ENCODE results near the gene PLAC9. TPM values are rescaled to one million over a fixed set of nuclear protein-coding genes. Genes with fewer than 3 reads are reported as not detected.
"Not testable (repeated sequence)": the region's sequence is repeated elsewhere in the genome, so short reads cannot be mapped to it uniquely, and the experiment has no call there.

The PLAC9 gene, protein sequence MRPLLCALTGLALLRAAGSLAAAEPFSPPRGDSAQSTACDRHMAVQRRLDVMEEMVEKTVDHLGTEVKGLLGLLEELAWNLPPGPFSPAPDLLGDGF
- polyA plus RNA-seq (2012; ENCODE audit: missing spikeins): not detected

DNA sequence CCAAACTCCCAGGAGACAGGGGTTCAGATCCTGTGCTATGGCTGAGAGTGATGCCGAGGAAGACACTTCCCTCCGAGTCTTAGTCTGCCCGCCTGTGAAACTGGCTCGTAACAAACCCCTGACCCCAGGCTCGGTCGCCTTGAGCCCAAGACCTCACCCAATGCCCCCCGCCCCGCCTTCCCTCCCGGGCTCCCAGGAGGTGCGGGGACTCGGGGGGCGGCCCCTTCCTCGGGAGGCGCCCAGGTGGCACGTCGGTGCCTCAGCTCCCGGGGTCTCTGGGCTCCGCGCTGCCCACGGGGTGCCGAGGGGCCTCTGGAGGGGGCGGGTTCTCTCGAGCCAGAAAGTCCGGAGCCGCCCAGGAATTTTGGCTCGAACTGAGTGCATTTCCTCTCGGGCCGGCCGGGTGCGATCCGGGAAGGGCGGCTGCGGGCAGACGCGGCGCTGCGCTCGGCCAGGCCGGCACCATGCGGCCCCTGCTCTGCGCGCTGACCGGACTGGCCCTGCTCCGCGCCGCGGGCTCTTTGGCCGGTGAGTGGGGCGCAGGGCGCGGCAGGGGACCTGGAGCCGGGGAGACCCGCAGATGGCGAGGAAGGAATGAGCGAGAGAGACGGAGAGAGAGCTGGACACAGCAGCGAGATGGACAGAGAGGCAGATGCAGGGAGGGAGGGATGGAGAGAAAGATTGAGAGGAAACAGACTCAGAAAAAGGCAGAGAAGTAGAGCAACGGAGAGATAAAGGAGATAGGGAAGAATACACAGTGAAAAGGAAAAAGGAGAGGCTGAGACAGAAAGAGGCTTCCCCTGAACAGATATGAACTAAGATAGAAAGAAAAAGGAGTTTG, at the start of gene PLAC9:
Gene PLAC9, plus strand, starts transcription at position 432 of the 841 bp plus-strand sequence. Its CDS starts 33 bp downstream, at position 465.
- FAIRE-seq (no peak), DNase-seq (ENCODE audit: insufficient read length) (no peak)
- TF ChIP-seq TAF1 (IDR thresholded peaks at IDR 0.05; ENCODE audit: borderline replicate concordance, low read depth, low read length): no peak
- TF ChIP-seq POLR2AphosphoS5 (IDR thresholded peaks at IDR 0.05; ENCODE audit: low read depth, low read length): no peak
- no peak for TF ChIP-seq POLR2A (IDR thresholded peaks at IDR 0.05; ENCODE audit: low read depth, low read length)

DNA sequence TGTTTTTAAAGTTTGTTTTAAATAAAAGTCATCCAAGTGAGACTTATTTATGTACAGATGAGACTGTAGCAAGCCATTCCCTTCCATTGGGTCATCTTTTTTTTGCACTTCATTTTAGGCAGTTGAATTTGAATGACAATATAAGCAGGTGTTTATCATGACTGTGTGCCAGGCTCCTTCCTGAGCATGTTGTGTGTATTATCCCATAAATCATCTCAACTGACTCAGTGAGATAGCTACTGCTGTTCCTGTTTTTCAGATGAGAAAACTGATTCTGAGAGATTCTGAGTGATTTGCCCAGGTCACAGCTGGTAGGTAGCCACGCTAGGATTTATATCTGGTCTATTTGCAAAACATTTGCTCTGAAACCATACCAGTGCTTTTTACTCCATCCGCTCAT, 42.4 kb upstream of the PLAC9 start:
- no peak for TF ChIP-seq TAF1 (IDR thresholded peaks at IDR 0.05; ENCODE audit: borderline replicate concordance, low read depth, low read length)
- TF ChIP-seq POLR2AphosphoS5 (IDR thresholded peaks at IDR 0.05; ENCODE audit: low read depth, low read length): no peak
- TF ChIP-seq POLR2A (IDR thresholded peaks at IDR 0.05; ENCODE audit: low read depth, low read length): no peak
- DNase-seq (ENCODE audit: insufficient read length) (no peak), FAIRE-seq (no peak)

DNA sequence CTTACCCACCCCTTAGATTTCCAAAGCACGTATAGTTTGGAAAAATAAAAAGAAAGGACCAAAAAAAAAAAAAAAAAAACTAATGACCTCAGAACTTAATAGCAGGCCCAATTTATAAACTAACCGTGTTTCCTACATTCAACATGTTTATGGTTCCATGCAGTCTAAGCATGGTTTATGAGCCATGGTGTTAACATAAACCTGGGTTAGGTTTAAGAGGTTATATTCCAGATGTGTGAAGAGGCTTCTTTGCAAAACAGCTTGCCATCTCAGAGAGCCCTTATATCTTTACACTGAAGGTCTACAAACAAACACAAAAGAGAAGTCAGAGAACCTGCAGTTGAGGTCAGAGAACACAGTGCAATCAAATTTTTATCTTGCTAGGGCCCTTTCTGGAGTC, 38.3 kb upstream of the PLAC9 start:
- DNase-seq (ENCODE audit: insufficient read length): no peak
- no peak for FAIRE-seq

DNA sequence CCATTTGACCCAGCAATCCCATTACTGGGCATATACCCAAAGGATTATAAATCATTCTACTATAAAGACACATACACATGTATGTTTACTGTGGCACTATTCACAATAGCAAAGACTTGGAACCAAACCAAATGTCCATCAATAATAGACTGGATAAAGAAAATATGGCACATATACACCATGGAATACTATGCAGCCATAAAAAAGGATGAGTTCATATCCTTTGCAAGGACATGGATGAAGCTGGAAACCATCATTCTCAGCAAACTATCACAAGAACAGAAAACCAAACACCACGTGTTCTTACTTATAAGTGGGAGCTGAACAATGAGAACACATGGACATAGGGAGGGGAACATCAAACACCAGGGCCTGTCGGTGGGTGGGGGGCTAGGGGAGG, 34.3 kb upstream of the PLAC9 start:
- FAIRE-seq; DNase-seq (ENCODE audit: insufficient read length): not testable (repeated sequence)

More for the DNA sequence above, 38.3 kb upstream of the PLAC9 start:
- TF ChIP-seq POLR2AphosphoS5 (IDR thresholded peaks at IDR 0.05; ENCODE audit: low read depth, low read length): no peak
- no peak for TF ChIP-seq POLR2A (IDR thresholded peaks at IDR 0.05; ENCODE audit: low read depth, low read length)

DNA sequence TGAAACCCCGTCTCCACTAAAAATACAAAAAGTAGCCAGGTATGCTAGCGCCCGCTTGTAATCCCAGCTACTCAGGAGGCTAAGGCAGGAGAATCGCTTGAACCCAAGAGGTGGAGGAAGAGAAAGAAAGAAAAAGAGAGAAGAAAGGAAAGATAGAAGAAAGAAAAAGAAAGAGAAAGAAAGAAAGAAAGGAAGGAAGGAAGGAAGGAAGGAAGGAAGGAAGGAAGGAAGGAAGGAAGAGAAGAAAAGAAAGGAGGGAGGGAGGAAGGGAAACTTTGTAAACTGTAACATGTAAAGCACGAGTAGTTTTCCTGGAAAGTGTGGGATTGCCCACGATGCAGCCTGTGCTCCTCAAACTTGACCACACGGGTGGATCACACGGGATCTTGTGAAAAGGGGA, 33.2 kb upstream of the PLAC9 start:
- FAIRE-seq; DNase-seq (ENCODE audit: insufficient read length): not testable (repeated sequence)

DNA sequence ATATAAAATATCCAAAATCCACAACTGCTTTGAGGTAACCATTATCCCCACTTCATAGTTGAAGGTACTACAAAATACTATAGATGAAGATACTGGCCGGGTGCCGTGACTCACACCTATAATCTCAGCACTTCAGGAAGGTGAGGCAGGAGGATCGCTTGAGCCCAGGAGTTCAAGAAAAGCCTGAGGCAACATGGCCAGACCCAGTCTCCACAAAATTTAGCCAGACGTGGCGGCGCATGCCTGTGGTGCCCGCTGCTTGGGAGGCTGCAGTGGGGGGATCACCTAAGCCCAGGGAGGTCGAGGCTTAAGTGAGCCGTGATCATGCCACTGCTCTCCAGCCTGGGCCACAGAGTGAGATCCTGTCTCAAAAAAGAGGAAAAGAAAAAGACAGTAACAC, 32.4 kb upstream of the PLAC9 start:
- FAIRE-seq: no peak
- TF ChIP-seq TAF1 (IDR thresholded peaks at IDR 0.05; ENCODE audit: borderline replicate concordance, low read depth, low read length): no peak
- TF ChIP-seq POLR2A (IDR thresholded peaks at IDR 0.05; ENCODE audit: low read depth, low read length): no peak
- TF ChIP-seq POLR2AphosphoS5 (IDR thresholded peaks at IDR 0.05; ENCODE audit: low read depth, low read length): no peak
- DNase-seq (ENCODE audit: insufficient read length): no peak

DNA sequence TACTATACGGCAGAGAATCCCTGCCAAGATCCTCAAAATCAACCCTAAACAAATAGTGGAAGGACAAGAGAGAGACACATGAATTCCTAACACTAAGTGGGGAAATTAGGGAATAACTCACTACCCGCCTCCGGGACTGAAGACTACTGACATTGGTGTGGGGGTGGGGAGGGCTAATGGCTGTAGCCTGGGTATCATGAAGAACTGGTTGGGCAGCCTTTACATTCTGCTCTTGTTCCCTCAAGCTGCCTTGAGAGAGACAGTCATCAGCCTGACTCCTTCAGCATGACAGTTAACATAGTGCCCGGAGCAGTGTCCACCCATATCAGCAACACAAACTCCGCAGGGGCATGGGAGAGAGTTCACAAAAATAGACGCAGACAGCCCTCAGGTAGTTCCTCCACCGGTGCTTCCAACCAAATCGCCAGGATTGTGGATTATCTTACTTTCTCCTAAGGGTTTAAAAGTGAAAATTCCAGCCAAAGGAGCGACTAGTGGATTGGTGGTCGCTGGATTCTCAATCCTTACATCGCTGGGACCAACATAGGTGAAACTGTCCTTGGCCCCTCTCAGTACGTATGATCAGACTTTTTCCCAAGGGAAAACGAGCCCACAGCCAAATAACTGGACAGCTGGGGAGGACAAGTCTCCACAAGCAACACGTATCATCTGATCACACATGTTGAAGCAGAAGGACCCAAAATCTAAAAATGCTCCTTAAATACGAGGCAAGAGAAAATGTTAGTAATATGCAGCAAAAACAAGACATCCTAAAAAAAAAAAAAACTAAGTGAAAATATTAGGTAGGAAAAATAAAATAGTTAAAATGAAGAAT, 31.5 kb upstream of the PLAC9 start:
- DNase-seq (ENCODE audit: insufficient read length): no peak
- TF ChIP-seq TAF1 (IDR thresholded peaks at IDR 0.05; ENCODE audit: borderline replicate concordance, low read depth, low read length): no peak
- TF ChIP-seq POLR2AphosphoS5 (IDR thresholded peaks at IDR 0.05; ENCODE audit: low read depth, low read length): no peak
- no peak for TF ChIP-seq POLR2A (IDR thresholded peaks at IDR 0.05; ENCODE audit: low read depth, low read length)

DNA sequence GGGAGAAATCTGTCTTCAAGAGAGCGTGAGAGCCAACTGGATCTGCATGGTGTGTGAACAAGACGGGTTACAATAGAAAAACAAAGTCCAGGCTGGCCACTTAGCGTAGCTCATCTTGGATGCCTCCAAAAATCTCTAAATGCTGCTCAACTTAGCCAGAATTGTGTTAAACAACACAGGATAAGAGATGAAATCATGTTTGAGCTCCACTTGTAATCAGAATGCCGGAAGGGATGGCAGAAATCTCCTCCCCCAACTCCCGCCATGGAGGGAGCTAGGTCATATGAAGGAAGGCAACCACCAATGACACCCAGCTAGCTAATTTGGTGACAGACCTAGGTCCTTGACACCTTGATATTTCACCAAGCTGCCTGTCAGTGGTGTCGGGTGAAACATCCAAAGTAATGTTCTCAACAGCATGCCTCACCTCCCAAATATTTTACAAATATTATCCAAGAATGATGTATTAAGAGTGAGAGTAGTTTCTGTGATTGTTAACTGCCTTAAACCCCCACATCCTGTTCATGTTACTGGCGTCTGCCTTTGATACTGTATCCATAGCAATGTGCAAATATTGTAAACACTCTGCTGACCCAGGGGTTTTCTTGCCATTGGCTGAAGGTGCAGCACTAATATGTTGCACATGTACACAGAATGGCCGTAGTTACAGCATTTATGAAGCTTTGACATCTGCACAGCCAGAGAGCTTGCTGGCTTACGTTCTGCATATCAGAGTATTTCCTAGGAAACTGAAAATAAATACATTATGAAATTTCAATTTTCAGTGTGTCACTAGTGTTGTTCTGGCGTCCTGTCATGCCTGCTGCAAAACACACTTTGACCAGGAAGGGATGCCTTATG, 28.2 kb upstream of the PLAC9 start:
- TF ChIP-seq POLR2AphosphoS5 (IDR thresholded peaks at IDR 0.05; ENCODE audit: low read depth, low read length) (no peak), POLR2A (IDR thresholded peaks at IDR 0.05; ENCODE audit: low read depth, low read length) (no peak), TAF1 (IDR thresholded peaks at IDR 0.05; ENCODE audit: borderline replicate concordance, low read depth, low read length) (no peak)
- no peak for FAIRE-seq

More for the DNA sequence above, 31.5 kb upstream of the PLAC9 start:
- no peak for FAIRE-seq

DNA sequence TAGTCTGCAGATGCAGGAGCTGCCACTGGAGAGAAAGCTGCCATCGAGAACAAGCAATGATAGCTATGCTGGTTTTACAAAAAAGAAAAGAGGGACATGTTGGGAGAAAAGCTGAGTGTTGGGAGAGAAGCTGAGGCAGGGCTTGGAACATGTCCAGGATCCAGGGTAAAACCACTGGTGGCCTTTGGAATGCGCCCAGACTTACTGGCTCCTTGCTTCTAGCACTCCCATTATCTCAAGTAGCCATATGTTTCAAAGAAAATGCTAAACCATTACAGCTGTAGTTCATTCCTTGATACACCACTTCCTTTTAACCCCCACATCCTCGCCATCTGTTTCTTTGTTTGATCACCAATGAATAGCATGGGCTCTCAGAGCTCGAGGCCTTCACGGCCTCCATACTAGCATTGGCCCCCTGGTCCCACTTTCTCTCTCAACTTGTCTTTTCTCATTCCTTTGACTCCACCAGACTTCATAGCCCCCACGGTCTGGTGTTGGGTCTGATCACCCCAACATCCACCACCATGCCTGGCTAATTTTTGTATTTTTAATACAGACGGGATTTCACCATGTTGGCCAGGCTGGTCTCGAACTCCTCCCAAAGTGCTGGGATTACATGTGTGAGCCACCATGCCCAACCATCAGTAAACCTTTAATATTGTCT, 23.8 kb upstream of the PLAC9 start:
- no peak for FAIRE-seq
- no peak for TF ChIP-seq POLR2AphosphoS5 (IDR thresholded peaks at IDR 0.05; ENCODE audit: low read depth, low read length)

More for the DNA sequence above, 28.2 kb upstream of the PLAC9 start:
- peak; percentile 22 for DNase-seq (ENCODE audit: insufficient read length)

DNA sequence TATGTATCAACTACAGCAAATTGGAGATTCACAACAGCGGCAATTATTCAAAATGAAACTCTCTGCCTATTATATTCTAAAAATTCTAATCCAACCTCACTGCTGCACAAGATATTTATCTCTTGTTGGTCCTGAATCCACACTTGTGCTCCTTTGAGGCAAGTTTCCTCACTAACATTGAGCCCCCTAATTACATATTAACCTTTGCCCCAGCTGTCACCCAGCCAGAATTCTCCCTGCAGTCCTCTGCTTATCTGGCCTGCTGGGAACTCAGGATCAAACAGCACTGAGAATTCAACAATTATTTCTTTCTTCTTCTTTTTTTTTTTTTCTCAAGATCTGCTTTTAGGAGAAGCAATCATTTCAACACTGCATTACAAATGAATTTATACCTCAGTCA, 21.5 kb upstream of the PLAC9 start:
- no peak for FAIRE-seq
- no peak for TF ChIP-seq POLR2AphosphoS5 (IDR thresholded peaks at IDR 0.05; ENCODE audit: low read depth, low read length)
- no peak for TF ChIP-seq TAF1 (IDR thresholded peaks at IDR 0.05; ENCODE audit: borderline replicate concordance, low read depth, low read length)
- TF ChIP-seq POLR2A (IDR thresholded peaks at IDR 0.05; ENCODE audit: low read depth, low read length): no peak

More for the DNA sequence above, 23.8 kb upstream of the PLAC9 start:
- no peak for DNase-seq (ENCODE audit: insufficient read length)

DNA sequence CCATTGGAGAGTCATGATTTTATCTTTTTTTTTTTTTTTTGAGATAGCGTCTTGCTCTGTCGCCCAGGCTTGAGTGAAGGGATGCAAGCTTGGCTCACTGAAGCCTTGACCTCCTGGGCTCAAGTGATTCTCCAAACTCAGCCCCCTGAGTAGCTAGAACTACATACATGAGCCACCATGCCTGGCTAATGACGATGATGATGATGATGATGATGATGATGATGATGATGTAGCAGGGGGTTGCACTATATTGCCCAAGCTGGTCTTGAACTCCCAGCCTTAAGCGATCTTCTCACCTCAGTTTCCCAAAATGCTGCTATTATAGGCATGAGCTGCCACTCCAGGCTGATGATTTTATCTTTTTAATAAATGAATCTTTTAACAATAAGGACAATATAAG, 13.9 kb upstream of the PLAC9 start:
- DNase-seq (ENCODE audit: insufficient read length): no peak
- no peak for FAIRE-seq
- TF ChIP-seq POLR2A (IDR thresholded peaks at IDR 0.05; ENCODE audit: low read depth, low read length) (no peak), TAF1 (IDR thresholded peaks at IDR 0.05; ENCODE audit: borderline replicate concordance, low read depth, low read length) (no peak), POLR2AphosphoS5 (IDR thresholded peaks at IDR 0.05; ENCODE audit: low read depth, low read length) (no peak)

More for the DNA sequence above, 21.5 kb upstream of the PLAC9 start:
- DNase-seq (ENCODE audit: insufficient read length): no peak
